HEK293 (cell line): ENCODE results near the gene HIVEP2.

Experiments
- CTCF ChIA-PET: fragments of 350-600 bp; formaldehyde crosslinking; extraction: SDS; loops from one replicate; lab custom pipeline; 2021; ENCODE audit warnings: antibody characterized with exemption; lab: Yijun Ruan, JAX
- POLR2A ChIA-PET: fragments of 300-600 bp; formaldehyde crosslinking; extraction: SDS; loops from one replicate; lab custom pipeline; 2020; ENCODE audit warnings: antibody characterized with exemption, inconsistent platforms; lab: Yijun Ruan, JAX
- H3K27ac ChIP-seq: fragments of 200-500 bp; sonication (Bioruptor generic); 2 replicates; pipeline ENCODE4 v1.5.1; 2014; ENCODE audit warnings: low read depth, low read length, control low read depth, inconsistent platforms; ENCODE audit errors: extremely low read depth
- H3K36me3 ChIP-seq, 2 experiments: fragments of 200-500 bp in 1 of 2; sonication (Bioruptor generic) in 1 of 2; 1 replicate in 1 of 2; 2 replicates in 1 of 2; pipeline ENCODE4 v1.5.1; 2014 to 2017; ENCODE audit warnings: inconsistent platforms in 2 of 2, low read length in 2 of 2; ENCODE audit not compliant: control insufficient read depth in 2 of 2, insufficient read depth in 1 of 2
- H3K4me1 ChIP-seq: fragments of 200-500 bp; sonication (Bioruptor generic); 2 replicates; pipeline ENCODE4 v1.5.1; 2014; ENCODE audit warnings: mild to moderate bottlenecking, low read length, inconsistent platforms; ENCODE audit not compliant: control insufficient read depth, insufficient read depth
- H3K4me3 ChIP-seq: 2 replicates; pipeline ENCODE4 v1.5.1; 2011; ENCODE audit warnings: low read depth, mild to moderate bottlenecking, control low read depth, low read length, moderate library complexity
- H3K9me3 ChIP-seq: fragments of 200-500 bp; sonication (Bioruptor generic); 2 replicates; pipeline ENCODE4 v1.5.1; 2014; ENCODE audit warnings: low read depth, low read length, inconsistent platforms; ENCODE audit not compliant: control insufficient read depth, insufficient read depth
- OSR2 ChIP-seq: fragments of 450-650 bp; formaldehyde crosslinking; IDR thresholded peaks from 2 replicates; pipeline ENCODE4 v1.5.1; 2016; ENCODE audit warnings: missing biosample characterization, missing genetic modification characterization
- YY1 ChIP-seq: fragments of 450-650 bp; formaldehyde crosslinking; IDR thresholded peaks from 2 replicates; pipeline ENCODE4 v1.5.1; 2018; ENCODE audit warnings: missing biosample characterization, missing genetic modification characterization
- ZBTB48 ChIP-seq: fragments of 450-650 bp; formaldehyde crosslinking; IDR thresholded peaks from 2 replicates; pipeline ENCODE4 v1.5.1; 2016; ENCODE audit warnings: missing biosample characterization, missing genetic modification characterization
- ZNF114 ChIP-seq: fragments of 450-650 bp; formaldehyde crosslinking; IDR thresholded peaks from 2 replicates; pipeline ENCODE4 v1.5.0; 2017; ENCODE audit warnings: missing biosample characterization, missing genetic modification characterization
- ZNF184 ChIP-seq: fragments of 450-650 bp; IDR thresholded peaks from 2 replicates; pipeline ENCODE4 v1.5.1; 2018; ENCODE audit warnings: missing biosample characterization, mild to moderate bottlenecking, missing genetic modification characterization
- ZNF248 ChIP-seq: fragments of 450-650 bp; formaldehyde crosslinking; IDR thresholded peaks from 2 replicates; pipeline ENCODE4 v1.5.1; 2017; ENCODE audit warnings: missing biosample characterization, missing genetic modification characterization
- ZNF366 ChIP-seq: fragments of 450-650 bp; formaldehyde crosslinking; conservative IDR thresholded peaks from 2 replicates; pipeline ENCODE4 v1.5.1; 2016; ENCODE audit warnings: missing biosample characterization, missing genetic modification characterization
- ZNF629 ChIP-seq: fragments of 450-650 bp; formaldehyde crosslinking; IDR thresholded peaks from 2 replicates; pipeline ENCODE4 v1.5.1; 2017; ENCODE audit warnings: missing biosample characterization, missing genetic modification characterization
- ZNF677 ChIP-seq: fragments of 450-650 bp; IDR thresholded peaks from 2 replicates; pipeline ENCODE4 v1.5.0; 2018; ENCODE audit warnings: missing biosample characterization, mild to moderate bottlenecking, missing genetic modification characterization, moderate library complexity
- TF ChIP-seq, protein P1 (sequence below): fragments of 450-650 bp; formaldehyde crosslinking; IDR thresholded peaks from 2 replicates; pipeline ENCODE4 v1.5.1; 2016; ENCODE audit warnings: missing biosample characterization, missing genetic modification characterization
- TF ChIP-seq, protein P2 (sequence below): fragments of 450-650 bp; formaldehyde crosslinking; conservative IDR thresholded peaks from 2 replicates; pipeline ENCODE4 v1.5.1; 2016; ENCODE audit warnings: low read depth, missing biosample characterization, missing genetic modification characterization
- TF ChIP-seq, protein P3 (sequence below): fragments of 450-650 bp; formaldehyde crosslinking; IDR thresholded peaks from 2 replicates; pipeline ENCODE4 v1.5.1; 2017; ENCODE audit warnings: missing biosample characterization, missing genetic modification characterization

The HIVEP2 gene

DNA sequence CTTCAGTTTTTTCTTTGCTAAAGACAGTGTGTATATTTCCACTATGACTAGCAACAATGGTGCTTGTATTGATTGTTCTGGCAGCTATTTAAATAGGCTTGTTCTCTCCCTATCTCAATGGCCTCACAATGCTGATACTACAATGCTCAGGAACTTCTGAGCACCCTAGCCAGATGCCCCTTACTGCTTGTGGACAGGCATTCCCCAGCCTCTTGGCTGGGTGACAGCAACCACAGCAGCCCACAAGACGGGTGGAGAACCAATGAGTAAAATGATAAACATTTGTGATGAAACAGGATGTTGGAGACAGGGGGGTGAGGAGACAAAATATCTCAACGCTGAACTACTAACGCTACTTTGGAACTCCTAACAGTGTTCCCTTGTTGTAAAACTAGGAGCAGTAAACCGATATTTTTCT, 42.3 kb downstream of the HIVEP2 start (continued):
- TF ChIP-seq OSR2 (tag by site-specific recombination): peak; percentile 30; the same call in 1 of the 2 replicates
- TF ChIP-seq ZNF677 (tag by site-specific recombination): no peak
- TF ChIP-seq YY1 (tag by site-specific recombination): no peak
- TF ChIP-seq ZNF184 (tag by site-specific recombination): no peak
- TF ChIP-seq, protein P1, sequence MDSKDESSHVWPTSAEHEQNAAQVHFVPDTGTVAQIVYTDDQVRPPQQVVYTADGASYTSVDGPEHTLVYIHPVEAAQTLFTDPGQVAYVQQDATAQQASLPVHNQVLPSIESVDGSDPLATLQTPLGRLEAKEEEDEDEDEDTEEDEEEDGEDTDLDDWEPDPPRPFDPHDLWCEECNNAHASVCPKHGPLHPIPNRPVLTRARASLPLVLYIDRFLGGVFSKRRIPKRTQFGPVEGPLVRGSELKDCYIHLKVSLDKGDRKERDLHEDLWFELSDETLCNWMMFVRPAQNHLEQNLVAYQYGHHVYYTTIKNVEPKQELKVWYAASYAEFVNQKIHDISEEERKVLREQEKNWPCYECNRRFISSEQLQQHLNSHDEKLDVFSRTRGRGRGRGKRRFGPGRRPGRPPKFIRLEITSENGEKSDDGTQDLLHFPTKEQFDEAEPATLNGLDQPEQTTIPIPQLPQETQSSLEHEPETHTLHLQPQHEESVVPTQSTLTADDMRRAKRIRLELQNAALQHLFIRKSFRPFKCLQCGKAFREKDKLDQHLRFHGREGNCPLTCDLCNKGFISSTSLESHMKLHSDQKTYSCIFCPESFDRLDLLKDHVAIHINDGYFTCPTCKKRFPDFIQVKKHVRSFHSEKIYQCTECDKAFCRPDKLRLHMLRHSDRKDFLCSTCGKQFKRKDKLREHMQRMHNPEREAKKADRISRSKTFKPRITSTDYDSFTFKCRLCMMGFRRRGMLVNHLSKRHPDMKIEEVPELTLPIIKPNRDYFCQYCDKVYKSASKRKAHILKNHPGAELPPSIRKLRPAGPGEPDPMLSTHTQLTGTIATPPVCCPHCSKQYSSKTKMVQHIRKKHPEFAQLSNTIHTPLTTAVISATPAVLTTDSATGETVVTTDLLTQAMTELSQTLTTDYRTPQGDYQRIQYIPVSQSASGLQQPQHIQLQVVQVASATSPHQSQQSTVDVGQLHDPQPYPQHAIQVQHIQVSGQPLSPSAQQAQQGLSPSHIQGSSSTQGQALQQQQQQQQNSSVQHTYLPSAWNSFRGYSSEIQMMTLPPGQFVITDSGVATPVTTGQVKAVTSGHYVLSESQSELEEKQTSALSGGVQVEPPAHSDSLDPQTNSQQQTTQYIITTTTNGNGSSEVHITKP: peak; percentile 88
- TF ChIP-seq, protein P2, sequence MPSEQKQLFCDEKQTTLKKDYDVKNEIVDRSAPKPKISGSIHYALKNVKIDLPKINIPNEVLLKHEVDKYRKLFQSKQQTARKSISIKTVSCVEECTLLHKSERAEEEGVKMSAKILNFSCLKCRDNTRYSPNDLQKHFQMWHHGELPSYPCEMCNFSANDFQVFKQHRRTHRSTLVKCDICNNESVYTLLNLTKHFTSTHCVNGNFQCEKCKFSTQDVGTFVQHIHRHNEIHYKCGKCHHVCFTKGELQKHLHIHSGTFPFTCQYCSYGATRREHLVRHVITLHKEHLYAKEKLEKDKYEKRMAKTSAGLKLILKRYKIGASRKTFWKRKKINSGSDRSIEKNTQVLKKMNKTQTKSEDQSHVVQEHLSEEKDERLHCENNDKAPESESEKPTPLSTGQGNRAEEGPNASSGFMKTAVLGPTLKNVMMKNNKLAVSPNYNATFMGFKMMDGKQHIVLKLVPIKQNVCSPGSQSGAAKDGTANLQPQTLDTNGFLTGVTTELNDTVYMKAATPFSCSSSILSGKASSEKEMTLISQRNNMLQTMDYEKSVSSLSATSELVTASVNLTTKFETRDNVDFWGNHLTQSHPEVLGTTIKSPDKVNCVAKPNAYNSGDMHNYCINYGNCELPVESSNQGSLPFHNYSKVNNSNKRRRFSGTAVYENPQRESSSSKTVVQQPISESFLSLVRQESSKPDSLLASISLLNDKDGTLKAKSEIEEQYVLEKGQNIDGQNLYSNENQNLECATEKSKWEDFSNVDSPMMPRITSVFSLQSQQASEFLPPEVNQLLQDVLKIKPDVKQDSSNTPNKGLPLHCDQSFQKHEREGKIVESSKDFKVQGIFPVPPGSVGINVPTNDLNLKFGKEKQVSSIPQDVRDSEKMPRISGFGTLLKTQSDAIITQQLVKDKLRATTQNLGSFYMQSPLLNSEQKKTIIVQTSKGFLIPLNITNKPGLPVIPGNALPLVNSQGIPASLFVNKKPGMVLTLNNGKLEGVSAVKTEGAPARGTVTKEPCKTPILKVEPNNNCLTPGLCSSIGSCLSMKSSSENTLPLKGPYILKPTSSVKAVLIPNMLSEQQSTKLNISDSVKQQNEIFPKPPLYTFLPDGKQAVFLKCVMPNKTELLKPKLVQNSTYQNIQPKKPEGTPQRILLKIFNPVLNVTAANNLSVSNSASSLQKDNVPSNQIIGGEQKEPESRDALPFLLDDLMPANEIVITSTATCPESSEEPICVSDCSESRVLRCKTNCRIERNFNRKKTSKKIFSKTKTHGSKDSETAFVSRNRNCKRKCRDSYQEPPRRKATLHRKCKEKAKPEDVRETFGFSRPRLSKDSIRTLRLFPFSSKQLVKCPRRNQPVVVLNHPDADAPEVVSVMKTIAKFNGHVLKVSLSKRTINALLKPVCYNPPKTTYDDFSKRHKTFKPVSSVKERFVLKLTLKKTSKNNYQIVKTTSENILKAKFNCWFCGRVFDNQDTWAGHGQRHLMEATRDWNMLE (tag by site-specific recombination): 0 out of 2 replicates have a peak, but pooled peaks have one; percentile 29
- TF ChIP-seq ZBTB48 (tag by site-specific recombination): peak; percentile 83
- 0 out of 2 replicates have a peak, but pooled peaks have one; percentile 20 for TF ChIP-seq ZNF366 (tag by site-specific recombination)
- TF ChIP-seq, protein P3, sequence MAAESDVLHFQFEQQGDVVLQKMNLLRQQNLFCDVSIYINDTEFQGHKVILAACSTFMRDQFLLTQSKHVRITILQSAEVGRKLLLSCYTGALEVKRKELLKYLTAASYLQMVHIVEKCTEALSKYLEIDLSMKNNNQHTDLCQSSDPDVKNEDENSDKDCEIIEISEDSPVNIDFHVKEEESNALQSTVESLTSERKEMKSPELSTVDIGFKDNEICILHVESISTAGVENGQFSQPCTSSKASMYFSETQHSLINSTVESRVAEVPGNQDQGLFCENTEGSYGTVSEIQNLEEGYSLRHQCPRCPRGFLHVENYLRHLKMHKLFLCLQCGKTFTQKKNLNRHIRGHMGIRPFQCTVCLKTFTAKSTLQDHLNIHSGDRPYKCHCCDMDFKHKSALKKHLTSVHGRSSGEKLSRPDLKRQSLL (tag by site-specific recombination): peak; percentile 55; the same call in 1 of the 2 replicates
- TF ChIP-seq ZNF629: peak; percentile 37; the same call in 1 of the 2 replicates
- TF ChIP-seq ZNF248: no peak

DNA sequence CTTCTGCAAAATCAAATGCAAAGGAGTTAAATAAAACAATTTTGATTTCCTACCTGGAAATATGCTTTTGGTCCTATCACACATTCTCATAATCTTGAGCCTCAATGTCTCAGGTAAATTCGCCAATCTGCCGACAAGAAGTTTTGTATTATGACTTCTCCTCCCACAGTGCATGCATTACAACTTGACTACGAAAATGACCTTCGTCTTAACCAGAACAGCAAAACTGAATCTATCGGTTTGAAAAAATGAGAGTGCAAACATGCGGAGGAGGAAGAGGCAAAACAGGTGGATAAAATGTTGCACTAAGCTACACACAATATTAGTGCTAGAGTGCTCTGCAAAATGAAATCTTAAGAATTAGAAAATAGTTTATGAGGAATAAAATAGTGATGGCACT, 43.4 kb downstream of the HIVEP2 start:
- no peaks in the 10 kb centered on the region for H3K9me3 ChIP-seq
- no peak overlapping the region for H3K4me3 ChIP-seq
- H3K36me3 ChIP-seq: no peaks in the 10 kb centered on the region
- POLR2A ChIA-PET: no interaction called here
- TF ChIP-seq ZBTB48 (tag by site-specific recombination) (no peak), ZNF114 (tag by site-specific recombination) (no peak)
- TF ChIP-seq, all 188 proteins: peak for 0
- Histone ChIP-seq H3K4me1 (peaks cover 29% of the 10 kb centered on the region), H3K27ac (no peak overlapping the region)
- CTCF ChIA-PET: interaction anchor here (0.5 to 0.7 kb wide), 3 partner anchors 51 to 437 kb away, joined by 3 to 5 read pairs (median 4); no protein-coding TSS in a partner anchor
